IMR-90 (cell line): ENCODE measurements around the gene SAAL1. TPM values are rescaled to one million over a fixed set of nuclear protein-coding genes. Genes with fewer than 3 reads are reported as not detected.

ENCODE experiments used
- ATAC-seq: fragments of 200-7000 bp; cut with Tn5 transposase; 2 replicates; pipeline ENCODE4 v1.9.1; 2020; ENCODE audit warnings: low read depth, mild to moderate bottlenecking, moderate library complexity
- Bru-seq: library from RNA; stranded (reverse); fragments of 400-500 nt; gene quantifications from one replicate; lab custom pipeline; 2021; lab: Mats Ljungman, UMichigan
- BruChase-seq, 2 experiments: library from RNA; stranded (reverse); fragments of 400-500 nt; gene quantifications; one replicate each; lab custom pipeline; 2021; lab: Mats Ljungman, UMichigan
- BruUV-seq: library from RNA; stranded (reverse); fragments of 400-500 nt; replicated peaks from 2 replicates; lab custom pipeline; 2021; lab: Mats Ljungman, UMichigan
- CTCF ChIA-PET: fragments of 300-600 bp; formaldehyde crosslinking; extraction: SDS; loops from one replicate; lab custom pipeline; 2021; ENCODE audit warnings: antibody characterized with exemption; lab: Yijun Ruan, JAX
- POLR2A ChIA-PET: fragments of 300-600 bp; sonication (Branson Sonifier 250); formaldehyde crosslinking; loops from one replicate; lab custom pipeline; 2022; ENCODE audit warnings: antibody characterized with exemption; ENCODE audit not compliant: unreplicated experiment; lab: Charles Lee
- DNase-seq: peaks from one replicate; pipeline ENCODE4 v3.0.0; 2013
- H2AFZ ChIP-seq: replicated peaks from 2 replicates; pipeline ENCODE3; 2013; ENCODE audit warnings: low read length, mild to moderate bottlenecking; ENCODE audit not compliant: poor library complexity
- H2AK5ac ChIP-seq: 2 replicates; pipeline ENCODE4 v1.6.1; 2013; ENCODE audit warnings: low read depth, low read length, inconsistent platforms
- H2AK9ac ChIP-seq: replicated peaks from 2 replicates; pipeline ENCODE3; 2013; ENCODE audit warnings: mild to moderate bottlenecking, low read depth, low read length, moderate library complexity; ENCODE audit not compliant: poor library complexity
- H2BK120ac ChIP-seq: 2 replicates; pipeline ENCODE4 v1.6.1; 2013; ENCODE audit warnings: low read depth, low read length, inconsistent platforms
- H2BK15ac ChIP-seq: 3 replicates; pipeline ENCODE4 v1.6.1; 2013; ENCODE audit warnings: low read depth, low read length, inconsistent platforms
- H2BK20ac ChIP-seq: 2 replicates; pipeline ENCODE4 v1.6.1; 2013; ENCODE audit warnings: low read depth, mild to moderate bottlenecking, inconsistent platforms, low read length, moderate library complexity
- H2BK5ac ChIP-seq: 2 replicates; pipeline ENCODE4 v1.6.1; 2013; ENCODE audit warnings: mild to moderate bottlenecking, low read depth, low read length, inconsistent platforms; ENCODE audit not compliant: poor library complexity, severe bottlenecking
- H3K14ac ChIP-seq: replicated peaks from 2 replicates; pipeline ENCODE4 v1.6.1; 2013; ENCODE audit warnings: low read depth, low read length, inconsistent platforms
- H3K18ac ChIP-seq: 2 replicates; pipeline ENCODE4 v1.6.1; 2013; ENCODE audit warnings: low read depth, low read length, control low read depth
- H3K23ac ChIP-seq: 2 replicates; pipeline ENCODE4 v1.6.1; 2013; ENCODE audit warnings: low read depth, low read length, inconsistent platforms
- H3K27ac ChIP-seq: 2 replicates; pipeline ENCODE4 v1.5.1; 2013; ENCODE audit warnings: mild to moderate bottlenecking, control low read depth, low read length; ENCODE audit not compliant: insufficient read depth
- H3K27me3 ChIP-seq: 2 replicates; pipeline ENCODE4 v1.6.1; 2013; ENCODE audit warnings: low read length; ENCODE audit not compliant: control insufficient read depth, insufficient read depth
- H3K36me3 ChIP-seq: 2 replicates; pipeline ENCODE4 v1.6.1; 2013; ENCODE audit warnings: low read length, mixed read lengths; ENCODE audit not compliant: control insufficient read depth, insufficient read depth
- H3K4ac ChIP-seq: 2 replicates; pipeline ENCODE4 v1.6.1; 2013; ENCODE audit warnings: low read depth, low read length, inconsistent platforms
- H3K4me1 ChIP-seq: 2 replicates; pipeline ENCODE4 v1.6.1; 2013; ENCODE audit warnings: low read length, mixed read lengths; ENCODE audit not compliant: control insufficient read depth, insufficient read depth
- H3K4me2 ChIP-seq: 2 replicates; pipeline ENCODE4 v1.6.1; 2013; ENCODE audit warnings: low read depth, mild to moderate bottlenecking, control low read depth, low read length, moderate library complexity
- H3K4me3 ChIP-seq: 2 replicates; pipeline ENCODE4 v1.5.1; 2013; ENCODE audit warnings: low read depth, mild to moderate bottlenecking, control low read depth, low read length, moderate library complexity; ENCODE audit not compliant: insufficient read depth
- H3K56ac ChIP-seq: 2 replicates; pipeline ENCODE4 v1.6.1; 2013; ENCODE audit warnings: low read length, inconsistent platforms; ENCODE audit not compliant: insufficient read depth; ENCODE audit errors: extremely low read depth
- H3K79me1 ChIP-seq, 2 experiments: 2 replicates each; pipeline ENCODE4 v1.6.1; 2013; ENCODE audit warnings: low read length in 2 of 2, inconsistent platforms in 1 of 2, low read depth in 1 of 2
- H3K9ac ChIP-seq: 2 replicates; pipeline ENCODE4 v1.6.1; 2013; ENCODE audit warnings: low read depth, low read length, control low read depth
- H3K9me1 ChIP-seq: 2 replicates; pipeline ENCODE4 v1.6.1; 2013; ENCODE audit warnings: low read length, inconsistent platforms; ENCODE audit not compliant: insufficient read depth
- H3K9me3 ChIP-seq: 2 replicates; pipeline ENCODE4 v1.6.1; 2013; ENCODE audit warnings: low read length; ENCODE audit not compliant: control insufficient read depth, insufficient read depth
- H4K20me1 ChIP-seq: 2 replicates; pipeline ENCODE4 v1.6.1; 2013; ENCODE audit warnings: low read length, inconsistent platforms; ENCODE audit not compliant: insufficient read depth
- H4K5ac ChIP-seq: 2 replicates; pipeline ENCODE4 v1.6.1; 2013; ENCODE audit warnings: mild to moderate bottlenecking, low read depth, low read length, control low read depth
- H4K8ac ChIP-seq, 2 experiments: 2 replicates each; pipeline ENCODE4 v1.6.1; 2013; ENCODE audit warnings: low read depth in 2 of 2, low read length in 2 of 2, control low read depth in 1 of 2, inconsistent platforms in 1 of 2
- H4K91ac ChIP-seq: 2 replicates; pipeline ENCODE4 v1.6.1; 2013; ENCODE audit warnings: low read depth, low read length, inconsistent platforms; ENCODE audit not compliant: insufficient read depth
- BHLHE40 ChIP-seq: fragments of 150-350 bp; IDR thresholded peaks from 2 replicates; pipeline ENCODE4 v1.6.1; 2016; ENCODE audit warnings: mild to moderate bottlenecking, low read depth, low read length
- CTCF ChIP-seq: conservative IDR thresholded peaks from 2 replicates; pipeline ENCODE4 v1.5.1; 2012; ENCODE audit warnings: mild to moderate bottlenecking, low read depth, low read length, improper control_type of control experiment
- MAZ ChIP-seq: IDR thresholded peaks from 2 replicates; pipeline ENCODE4 v1.6.1; 2012; ENCODE audit warnings: low read depth, mild to moderate bottlenecking, low read length, improper control_type of control experiment, moderate library complexity, borderline replicate concordance
- MXI1 ChIP-seq: IDR thresholded peaks from 2 replicates; pipeline ENCODE4 v1.6.1; 2012; ENCODE audit warnings: low read depth, mild to moderate bottlenecking, low read length, moderate library complexity, borderline replicate concordance
- POLR2A ChIP-seq: IDR thresholded peaks from 2 replicates; pipeline ENCODE4 v1.6.1; 2012; ENCODE audit warnings: mild to moderate bottlenecking, low read depth, low read length
- RAD21 ChIP-seq: IDR thresholded peaks from 2 replicates; pipeline ENCODE4 v1.6.1; 2012; ENCODE audit warnings: low read length, improper control_type of control experiment
- RCOR1 ChIP-seq: IDR thresholded peaks from 2 replicates; pipeline ENCODE4 v1.6.1; 2012; ENCODE audit warnings: mild to moderate bottlenecking, low read length, improper control_type of control experiment; ENCODE audit not compliant: insufficient replicate concordance
- SMC3 ChIP-seq: fragments of 150-350 bp; IDR thresholded peaks from 2 replicates; pipeline ENCODE4 v1.6.1; 2016; ENCODE audit warnings: low read depth, mild to moderate bottlenecking, antibody characterized with exemption, low read length, moderate library complexity
- WGBS, 2 experiments: methylation state at CpG; one replicate each; pipeline versions ENCODE4 v1.1.5 to v1.1.7; 2013; ENCODE audit warnings: missing lambda C conversion rate in 2 of 2; ENCODE audit not compliant: insufficient read length in 1 of 2; ENCODE audit errors: extremely low coverage in 2 of 2; 5-methylcytosine and 5-hydroxymethylcytosine counted together
- dilution Hi-C: fragments of 300-500 bp; cut with HindIII; formaldehyde crosslinking; loops from one replicate; pipeline ENCODE4 v1.14.3; 2018; ENCODE audit warnings: low sequenced_read_pairs; ENCODE audit not compliant: unreplicated experiment
- in situ Hi-C: fragments of 300-500 bp; cut with MboI; formaldehyde crosslinking; loops from 3 replicates; pipeline ENCODE4 v1.14.3; 2019; ENCODE audit warnings: low sequenced_read_pairs, inconsistent platforms, mixed read lengths
- intact Hi-C: fragments of 100-400 bp; cut with micrococcal nuclease; formaldehyde crosslinking; loops from 2 replicates; pipeline ENCODE4 v1.10.0; 2022
- long read RNA-seq: library from polyadenylated mRNA; unstranded; transcript quantifications from one replicate; pipeline ENCODE4 v2.0.0, GENCODE V29; 2021; ENCODE audit not compliant: unreplicated experiment
- polyA plus RNA-seq, 3 experiments: library from polyadenylated mRNA; depleted of rRNA; stranded (reverse); fragments of >200 nt; gene quantifications; 2 replicates each; pipeline ENCODE4 v1.2.3, GENCODE V29; 2012; ENCODE audit warnings: low replicate concordance in 1 of 3
- total RNA-seq: library from RNA; depleted of rRNA; stranded (reverse); fragments of >200 nt; gene quantifications from 2 replicates; pipeline ENCODE4 v1.2.3, GENCODE V29; 2012; rRNA removed

SAAL1 gene
- total RNA-seq (12.5 and 21.1 TPM in 2 replicates), polyA plus RNA-seq (2012; rRNA removed) (12.5 and 12.8 TPM in 2 replicates), Bru-seq, nascent RNA (percentile 66 among the genes with signal in this experiment), BruChase-seq, experiment 1, labeled RNA remaining after a 6-hour chase (percentile 52 among the genes with signal in this experiment), BruChase-seq, experiment 2, labeled RNA remaining after a 2-hour chase (percentile 52 among the genes with signal in this experiment)
- polyA plus RNA-seq (2012; cell fraction: cytosol; rRNA removed) = 4.0 and 6.8 TPM in 2 replicates
- 2.2 and 10.5 TPM in 2 replicates for polyA plus RNA-seq (2012; cell fraction: nucleus; rRNA removed; ENCODE audit: low replicate concordance)
- long read RNA-seq, transcript SAAL1-202 (12 exons, 1,582 nt) = major isoform, 5 of 9 reads
- long read RNA-seq, partial matches to known transcripts = 1 of 9 reads
- long read RNA-seq, other reads (novel, unspliced or antisense) = 0 of 9 reads

GRCh38 chr11:18105802-18106574 is at the start of gene SAAL1:
SAAL1 (minus strand) TSS chr11:18106082; CDS start chr11:18106041, 41 bp downstream.
- H3K36me3 ChIP-seq = peaks cover 7% of the 10 kb centered on the region; the same call in 1 of the 2 replicates
- ChIA-PET CTCF (interaction anchor here (0.5 to 1.8 kb wide), 10 partner anchors 8 to 401 kb away, joined by 3 to 13 read pairs (median 4); no protein-coding TSS in a partner anchor), POLR2A (no interaction called here)
- H3K27me3 ChIP-seq = peaks cover 1% of the 10 kb centered on the region; the same call in 1 of the 2 replicates
- H2BK20ac ChIP-seq = peak within 1 kb of the TSS; percentile 39; the same call in 1 of the 2 replicates
- H2AFZ ChIP-seq = peak within 1 kb of the TSS; percentile 98
- H3K9me3 ChIP-seq = no peaks in the 10 kb centered on the region
- in situ Hi-C loops = no loop called here
- peak within 1 kb of the TSS; percentile 95 for H4K8ac ChIP-seq
- peak; percentile 99 for ATAC-seq
- H3K14ac ChIP-seq = peak within 1 kb of the TSS; percentile 87
- H3K9ac ChIP-seq = peak within 1 kb of the TSS; percentile 89
- no peak within 1 kb of the TSS for H3K18ac ChIP-seq
- H4K20me1 ChIP-seq = no peaks in the 10 kb centered on the region
- H2BK15ac ChIP-seq = no peak within 1 kb of the TSS
- no TSS peak for BruUV-seq
- DNase-seq = peak; percentile 67
- H2AK9ac ChIP-seq = peak within 1 kb of the TSS; percentile 90
- H3K79me1 ChIP-seq = peaks cover 20 to 22% of the 10 kb centered on the region in 2 experiments
- 0 out of 2 replicates have a peak within 1 kb of the TSS, but pooled peaks have one; percentile 29 for H2AK5ac ChIP-seq
- H3K4ac ChIP-seq = peak within 1 kb of the TSS; percentile 82
- H2BK120ac ChIP-seq = peak within 1 kb of the TSS; percentile 55
- 0 out of 2 replicates have a peak, but pooled peaks have one; percentile 18 for TF ChIP-seq POLR2A
- peak; percentile 59 for TF ChIP-seq CTCF
- TF ChIP-seq BHLHE40 = no peak
- TF ChIP-seq RCOR1 = no peak
- TF ChIP-seq RAD21 = peak; percentile 33
- no peak for TF ChIP-seq MAZ
- peak; percentile 24; the same call in 1 of the 2 replicates for TF ChIP-seq SMC3
- no peak for TF ChIP-seq MXI1
- peak within 1 kb of the TSS; percentile 75 for H3K4me2 ChIP-seq
- intact Hi-C loops = loop anchor here (1.0 to 10.0 kb wide), 3 partner anchors 94 to 371 kb away; partner anchors contain the start of genes KCNC1 and SERGEF
- peak within 1 kb of the TSS; percentile 58; the same call in 1 of the 2 replicates for H4K5ac ChIP-seq
- dilution Hi-C loops = no loop called here
- 1% methylated on average over 23 of the region's 48 CpGs; no CpG with 5 or more reads in 1 of the 2 experiments for WGBS, 2 experiments
- no peak within 1 kb of the TSS for H3K56ac ChIP-seq
- H4K91ac ChIP-seq = peak within 1 kb of the TSS; percentile 47; the same call in 1 of the 2 replicates
- H3K4me3 ChIP-seq = peak within 1 kb of the TSS; percentile 88
- peak within 1 kb of the TSS; percentile 63; the same call in 1 of the 2 replicates for H3K23ac ChIP-seq
- peak within 1 kb of the TSS; percentile 45 for H2BK5ac ChIP-seq
- peaks cover 4% of the 10 kb centered on the region; the same call in 1 of the 2 replicates for H3K4me1 ChIP-seq
- H3K27ac ChIP-seq = peak within 1 kb of the TSS; percentile 58; the same call in 1 of the 2 replicates
- no peaks in the 10 kb centered on the region; the same call in 1 of the 2 replicates for H3K9me1 ChIP-seq
